AG04449 (cell line): ENCODE data around the gene FOXL2NB.

Source experiments
- CTCF ChIA-PET: fragments of 350-600 bp; formaldehyde crosslinking; extraction: SDS; loops from one replicate; lab custom pipeline; 2021; ENCODE audit warnings: antibody characterized with exemption; lab: Yijun Ruan, JAX
- POLR2A ChIA-PET: fragments of 400-600, 350-600 bp; formaldehyde crosslinking; extraction: SDS; loops from one replicate; lab custom pipeline; 2020; ENCODE audit warnings: antibody characterized with exemption, inconsistent platforms; lab: Yijun Ruan, JAX
- DNase-seq: peaks from one replicate; pipeline ENCODE4 v3.0.0-alpha.2; 2010; ENCODE audit warnings: low read depth, low spot score
- H3K4me3 ChIP-seq: 2 replicates; pipeline ENCODE4 v1.5.1; 2011; ENCODE audit warnings: low read depth, mild to moderate bottlenecking, control low read depth, low read length
- TF ChIP-seq, protein P1 (sequence below): IDR thresholded peaks from one replicate; pipeline ENCODE4 v1.5.1; 2011; ENCODE audit warnings: mild to moderate bottlenecking, moderate library complexity, low read length, control low read depth, inconsistent platforms; ENCODE audit not compliant: insufficient read depth; ENCODE audit errors: missing control alignments

FOXL2NB gene

DNA sequence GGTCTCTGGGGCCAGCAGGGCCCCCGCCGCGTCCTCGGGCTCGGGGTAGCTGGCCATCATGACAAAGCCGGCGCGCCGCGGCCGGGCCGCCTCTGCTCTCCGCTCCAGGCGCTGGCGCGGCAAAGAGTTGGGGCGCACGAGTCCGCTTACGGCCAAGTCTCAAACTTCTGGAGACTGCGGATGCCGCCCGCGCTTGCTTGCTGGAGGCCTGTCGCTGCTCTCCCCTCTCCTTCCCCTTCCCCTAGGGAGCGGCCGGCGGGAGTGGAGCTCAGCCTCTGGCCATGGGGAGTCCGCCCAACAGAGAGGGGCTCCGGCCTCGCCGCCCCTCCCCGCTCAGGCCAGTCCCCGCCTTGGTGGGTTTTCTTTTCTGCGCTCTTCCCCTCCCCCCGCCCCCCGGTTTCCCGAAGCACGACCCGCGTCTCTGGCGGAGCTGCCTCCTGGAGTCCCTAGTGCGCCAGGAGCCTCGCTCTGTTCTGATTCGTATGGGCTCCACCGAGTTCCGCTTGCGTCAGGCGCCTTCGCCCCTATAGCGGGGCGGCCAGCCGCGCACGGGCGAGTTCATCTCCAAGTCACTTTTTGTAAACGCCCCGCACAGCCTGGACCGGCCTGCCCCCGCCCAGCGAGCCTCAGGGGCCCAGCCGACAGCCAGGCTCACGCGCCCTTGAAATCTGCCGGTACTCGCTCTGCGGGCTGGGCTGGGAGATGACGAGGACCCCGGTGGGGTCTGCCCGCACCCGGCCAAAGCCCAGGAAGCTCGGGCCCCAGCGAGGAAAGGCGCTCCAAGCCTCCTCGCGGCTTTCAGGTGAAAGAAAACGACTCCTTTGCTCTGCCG, at the start of gene FOXL2NB, which contains the start of gene FOXL2:
Gene FOXL2NB, plus strand, starts transcription at position 555 of the 832 bp plus-strand sequence. Its CDS starts 148 bp downstream, at position 703.
Gene FOXL2, minus strand, starts transcription at position 475 of the 832 bp plus-strand sequence. Its CDS starts 415 bp downstream, at position 60.
- DNase-seq, result peak; percentile 53
- TF ChIP-seq, protein P1, sequence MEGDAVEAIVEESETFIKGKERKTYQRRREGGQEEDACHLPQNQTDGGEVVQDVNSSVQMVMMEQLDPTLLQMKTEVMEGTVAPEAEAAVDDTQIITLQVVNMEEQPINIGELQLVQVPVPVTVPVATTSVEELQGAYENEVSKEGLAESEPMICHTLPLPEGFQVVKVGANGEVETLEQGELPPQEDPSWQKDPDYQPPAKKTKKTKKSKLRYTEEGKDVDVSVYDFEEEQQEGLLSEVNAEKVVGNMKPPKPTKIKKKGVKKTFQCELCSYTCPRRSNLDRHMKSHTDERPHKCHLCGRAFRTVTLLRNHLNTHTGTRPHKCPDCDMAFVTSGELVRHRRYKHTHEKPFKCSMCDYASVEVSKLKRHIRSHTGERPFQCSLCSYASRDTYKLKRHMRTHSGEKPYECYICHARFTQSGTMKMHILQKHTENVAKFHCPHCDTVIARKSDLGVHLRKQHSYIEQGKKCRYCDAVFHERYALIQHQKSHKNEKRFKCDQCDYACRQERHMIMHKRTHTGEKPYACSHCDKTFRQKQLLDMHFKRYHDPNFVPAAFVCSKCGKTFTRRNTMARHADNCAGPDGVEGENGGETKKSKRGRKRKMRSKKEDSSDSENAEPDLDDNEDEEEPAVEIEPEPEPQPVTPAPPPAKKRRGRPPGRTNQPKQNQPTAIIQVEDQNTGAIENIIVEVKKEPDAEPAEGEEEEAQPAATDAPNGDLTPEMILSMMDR, result no peak
- ChIA-PET POLR2A (interaction anchor here (2.2 kb wide), 1 partner anchor 11 kb away, joined by 9 read pairs; no protein-coding TSS in a partner anchor), CTCF (interaction anchor here (1.0 to 5.9 kb wide), 7 partner anchors 10 to 408 kb away, joined by 3 to 42 read pairs (median 6); partner anchors contain the start of gene CEP70)
- peak within 1 kb of the TSS; percentile 64 for H3K4me3 ChIP-seq

DNA sequence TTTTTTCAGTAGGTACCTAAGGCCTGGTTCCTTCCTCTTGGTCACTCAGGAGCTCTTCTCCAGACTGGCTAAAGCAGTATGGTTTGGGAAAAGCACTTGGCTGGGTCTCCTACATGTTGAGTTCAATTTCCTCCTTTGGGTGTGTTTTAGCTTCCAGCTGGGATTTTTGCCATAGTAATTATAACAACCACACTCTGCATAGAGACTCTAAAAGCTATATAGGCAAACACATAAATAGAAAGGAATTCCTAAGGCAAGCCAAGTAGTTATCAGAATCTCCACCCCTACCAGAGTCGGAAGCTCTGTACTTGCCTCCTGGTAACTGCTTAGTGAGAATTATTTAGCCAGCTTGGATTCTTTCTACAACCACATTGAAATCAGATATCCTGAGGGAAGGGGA, 48.7 kb upstream of the FOXL2NB start:
- TF ChIP-seq, protein P1, result no peak
- ChIA-PET POLR2A (interaction anchor here (1.0 to 1.2 kb wide), 2 partner anchors 17 to 37 kb away, joined by 3 to 5 read pairs; no protein-coding TSS in a partner anchor), CTCF (interaction anchor here (0.8 to 7.5 kb wide), 10 partner anchors 13 to 303 kb away, joined by 3 to 117 read pairs (median 4); partner anchors contain the start of gene CEP70)
- no peak overlapping the region for H3K4me3 ChIP-seq
- DNase-seq, result no peak

DNA sequence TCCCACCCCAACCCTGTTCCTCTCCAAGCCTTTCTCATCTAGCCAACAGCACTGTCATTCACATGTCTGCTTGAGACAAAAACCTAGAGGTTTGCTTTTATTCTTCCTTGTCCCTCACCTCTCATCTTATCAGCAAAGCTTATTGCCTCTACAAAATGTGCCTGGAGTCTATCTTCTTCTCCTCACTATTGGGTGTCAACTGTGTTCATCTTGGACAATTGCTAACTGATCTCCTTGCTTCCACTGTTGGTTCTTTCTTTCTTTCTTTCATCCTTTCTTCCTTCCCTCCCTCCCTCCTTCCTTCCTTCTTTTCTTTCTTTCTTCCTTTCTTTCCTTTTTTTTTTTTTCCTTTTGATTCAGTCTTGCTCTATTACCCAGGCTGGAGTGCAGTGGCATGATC, 48.3 kb upstream of the FOXL2NB start:
- POLR2A ChIA-PET, result interaction anchor here (1.0 to 1.2 kb wide), 2 partner anchors 17 to 38 kb away, joined by 3 to 5 read pairs; no protein-coding TSS in a partner anchor
- TF ChIP-seq, protein P1, result no peak
- no peak for DNase-seq
- CTCF ChIA-PET, result interaction anchor here (0.8 to 7.5 kb wide), 10 partner anchors 13 to 304 kb away, joined by 3 to 117 read pairs (median 4); partner anchors contain the start of gene CEP70
- no peak overlapping the region for H3K4me3 ChIP-seq

DNA sequence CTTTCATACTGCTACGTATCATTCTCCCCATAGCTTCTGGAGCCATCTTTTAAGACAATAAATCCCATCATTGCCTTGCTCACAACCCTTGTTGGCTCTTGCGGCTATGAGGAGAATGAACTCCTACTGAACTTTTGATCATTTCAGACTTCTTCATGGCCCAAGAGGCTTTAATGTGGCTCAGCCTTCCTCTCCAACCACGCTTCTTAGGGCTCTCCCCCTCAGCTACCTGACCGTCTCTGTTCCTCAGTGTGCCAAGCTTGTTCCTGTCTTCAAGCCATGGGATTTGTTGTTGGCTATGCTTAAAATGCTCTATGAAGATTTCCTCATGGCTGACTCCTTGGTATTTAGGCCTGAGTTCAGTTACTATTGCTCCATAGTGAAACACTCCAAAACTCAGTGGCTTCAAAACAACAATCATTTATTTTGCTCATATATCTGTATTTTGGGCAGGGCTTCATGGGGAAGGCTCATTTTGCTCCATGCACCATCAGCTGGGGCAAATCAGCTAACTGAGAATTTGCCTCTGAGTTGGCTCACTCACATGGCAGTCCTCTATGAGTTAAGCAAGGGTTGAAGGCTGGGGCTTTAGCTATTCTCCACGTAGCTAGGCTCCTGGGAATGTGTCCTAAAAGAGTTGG, 47.5 kb upstream of the FOXL2NB start:
- no peak for DNase-seq
- no peak overlapping the region for H3K4me3 ChIP-seq
- ChIA-PET POLR2A (no interaction called here), CTCF (interaction anchor here (0.7 to 7.5 kb wide), 5 partner anchors 9 to 420 kb away, joined by 3 to 117 read pairs (median 4); no protein-coding TSS in a partner anchor)
- TF ChIP-seq, protein P1, result no peak

DNA sequence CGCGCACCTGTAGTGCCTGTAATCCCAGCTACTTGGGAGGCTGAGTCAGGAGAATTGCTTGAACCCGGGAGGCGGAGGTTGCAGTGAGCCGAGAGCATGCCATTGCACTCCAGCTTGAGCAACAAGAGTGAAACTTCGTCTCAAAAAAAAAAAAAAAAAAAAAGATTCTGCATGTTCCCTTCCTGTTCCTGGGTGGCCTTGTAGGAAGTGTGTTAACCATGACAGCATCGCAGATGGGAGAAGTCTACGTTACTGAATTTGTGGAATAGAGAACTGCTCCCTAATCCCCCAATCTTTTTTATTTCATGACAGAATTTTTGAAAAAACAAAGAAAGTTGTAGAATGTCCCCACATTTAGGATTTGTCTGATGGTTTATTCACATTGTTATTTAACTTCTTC, 45.5 kb upstream of the FOXL2NB start:
- H3K4me3 ChIP-seq, result no peak overlapping the region
- TF ChIP-seq, protein P1, result no peak
- CTCF ChIA-PET, result interaction anchor here (1.1 to 7.5 kb wide), 4 partner anchors 13 to 307 kb away, joined by 3 to 117 read pairs (median 5); partner anchors contain the start of gene CEP70
- no peak for DNase-seq
- POLR2A ChIA-PET, result no interaction called here
